Endodermal cell (in vitro differentiated cells): ENCODE measurements around the gene TIMM17A. TPM values are rescaled to one million over a fixed set of nuclear protein-coding genes. Genes with fewer than 3 reads are reported as not detected.

ENCODE experiments used
- DNase-seq: peaks from one replicate; pipeline ENCODE4 v3.0.0-alpha.2; 2017
- H3K27ac ChIP-seq: 2 replicates; pipeline ENCODE4 v1.5.1; 2013; ENCODE audit warnings: mild to moderate bottlenecking, low read depth, low read length, moderate library complexity
- H3K27me3 ChIP-seq: 2 replicates; pipeline ENCODE4 v1.6.1; 2013; ENCODE audit warnings: mild to moderate bottlenecking, low read length, moderate library complexity; ENCODE audit not compliant: insufficient read depth, control insufficient read depth, poor library complexity, severe bottlenecking
- H3K36me3 ChIP-seq: 2 replicates; pipeline ENCODE4 v1.7.0; 2013; ENCODE audit warnings: mild to moderate bottlenecking, low read length, moderate library complexity; ENCODE audit not compliant: control insufficient read depth, insufficient read depth
- H3K4me1 ChIP-seq: one replicate; pipeline ENCODE4 v1.7.0; 2013; ENCODE audit warnings: low read length; ENCODE audit not compliant: control insufficient read depth, insufficient read depth
- H3K4me3 ChIP-seq: 2 replicates; pipeline ENCODE4 v1.5.1; 2013; ENCODE audit warnings: mild to moderate bottlenecking, low read length, moderate library complexity
- H3K9ac ChIP-seq: 2 replicates; pipeline ENCODE4 v1.6.1; 2013; ENCODE audit warnings: mild to moderate bottlenecking, low read length, moderate library complexity; ENCODE audit not compliant: poor library complexity, severe bottlenecking; ENCODE audit errors: extremely low read depth
- H3K9me3 ChIP-seq: 2 replicates; pipeline ENCODE4 v1.6.1; 2013; ENCODE audit warnings: mild to moderate bottlenecking, low read length, moderate library complexity; ENCODE audit not compliant: control insufficient read depth
- H3K27ac Mint-ChIP-seq: 2 replicates; pipeline ENCODE4 v1.8.0; 2020; ENCODE audit warnings: mixed read lengths
- H3K27me3 Mint-ChIP-seq: 2 replicates; pipeline ENCODE4 v1.8.0; 2021; ENCODE audit warnings: mild to moderate bottlenecking, mixed read lengths; ENCODE audit not compliant: insufficient read depth
- H3K36me3 Mint-ChIP-seq: 2 replicates; pipeline ENCODE4 v1.8.0; 2020; ENCODE audit warnings: low read depth, mixed read lengths
- H3K4me1 Mint-ChIP-seq: 2 replicates; pipeline ENCODE4 v1.8.0; 2020; ENCODE audit warnings: mixed read lengths
- H3K4me3 Mint-ChIP-seq: 2 replicates; pipeline ENCODE4 v1.8.0; 2020; ENCODE audit warnings: mild to moderate bottlenecking, moderate library complexity, mixed read lengths
- H3K9me3 Mint-ChIP-seq: 2 replicates; pipeline ENCODE4 v1.8.0; 2020; ENCODE audit warnings: mild to moderate bottlenecking, mixed read lengths
- CTCF ChIP-seq: fragments of 200-600 bp; sonication (generic); conservative IDR thresholded peaks from 2 replicates; pipeline ENCODE4 v1.5.0; 2021; ENCODE audit warnings: antibody characterized with exemption, mild to moderate bottlenecking
- WGBS, 2 experiments: methylation state at CpG; one replicate each; pipeline versions ENCODE4 v1.1.5 to v1.1.7; 2013; ENCODE audit warnings: missing lambda C conversion rate in 2 of 2, mixed read lengths in 1 of 2; ENCODE audit not compliant: insufficient coverage in 1 of 2, insufficient read length in 1 of 2; 5-methylcytosine and 5-hydroxymethylcytosine counted together
- total RNA-seq, 2 donors: library from RNA; stranded (reverse); fragmentation: NEBNext Ultra II Directional in 1 of 2; extraction: Animal tissue kit (Norgen Biotek cat#: 25700) in 1 of 2; gene quantifications; 2 replicates in 1 of 2; 3 replicates in 1 of 2; pipeline ENCODE4 v1.2.1, GENCODE V29; 2021

The TIMM17A gene
- total RNA-seq, 2 donors from 2014 or later: 41.7 to 47.4 TPM

DNA sequence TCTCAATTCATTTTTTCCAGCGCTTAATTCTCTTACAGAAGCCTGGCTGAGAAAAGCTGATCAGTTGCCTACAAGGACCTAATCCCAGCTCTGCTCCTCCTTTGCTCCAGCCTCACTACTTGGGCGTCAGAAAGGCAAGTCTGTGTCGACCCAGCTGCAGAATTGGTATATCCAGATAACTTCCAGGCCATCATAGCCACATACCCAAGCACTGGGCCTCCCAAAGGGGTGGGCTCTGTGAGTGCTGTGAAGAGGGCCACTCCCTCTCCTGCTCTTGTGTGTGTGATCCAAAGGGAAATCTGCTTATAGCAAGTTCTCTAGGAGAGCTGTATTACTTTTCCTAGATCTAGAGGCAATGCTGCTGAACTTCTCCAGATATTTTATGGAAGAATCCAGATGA is 27.0 kb upstream of the TIMM17A start:
- TF ChIP-seq CTCF: no peak
- Mint-ChIP-seq H3K9me3 (no peaks in the 10 kb centered on the region), H3K27ac (no peak overlapping the region), H3K27me3 (no peaks in the 10 kb centered on the region), H3K4me1 (no peaks in the 10 kb centered on the region), H3K36me3 (no peaks in the 10 kb centered on the region), H3K4me3 (no peak overlapping the region)
- Histone ChIP-seq H3K27ac (no peak overlapping the region), H3K4me3 (no peak overlapping the region), H3K27me3 (no peaks in the 10 kb centered on the region), H3K9ac (no peak overlapping the region), H3K9me3 (no peaks in the 10 kb centered on the region), H3K36me3 (no peaks in the 10 kb centered on the region), H3K4me1 (no peaks in the 10 kb centered on the region)
- WGBS, 2 experiments: 85 to 89% methylated on average over 3 of the region's 3 CpGs
- DNase-seq: no peak

- 86 to 96% methylated on average over 4 of the region's 4 CpGs for WGBS, 2 experiments
- no peak overlapping the region for H3K4me3 ChIP-seq
- Mint-ChIP-seq H3K27ac (no peak overlapping the region), H3K9me3 (no peaks in the 10 kb centered on the region), H3K36me3 (no peaks in the 10 kb centered on the region), H3K4me3 (no peak overlapping the region), H3K4me1 (no peaks in the 10 kb centered on the region), H3K27me3 (peaks cover 8% of the 10 kb centered on the region)
- TF ChIP-seq CTCF: no peak
- H3K36me3 ChIP-seq: no peaks in the 10 kb centered on the region
- H3K27ac ChIP-seq: no peak overlapping the region
- H3K9ac ChIP-seq: no peak overlapping the region
- no peaks in the 10 kb centered on the region for H3K9me3 ChIP-seq
- DNase-seq: no peak
- H3K4me1 ChIP-seq: no peaks in the 10 kb centered on the region
- H3K27me3 ChIP-seq: peaks cover 13% of the 10 kb centered on the region
These were observed 25.2 kb upstream of the TIMM17A start for GRCh38 chr1:201930137-201930536.

GRCh38 chr1:201930803-201931202 is 24.5 kb upstream of the TIMM17A start:
- H3K9me3 ChIP-seq: no peaks in the 10 kb centered on the region
- no peak overlapping the region for H3K27ac ChIP-seq
- H3K4me3 ChIP-seq: no peak overlapping the region
- peaks cover 13% of the 10 kb centered on the region for H3K27me3 ChIP-seq
- no peaks in the 10 kb centered on the region for H3K9me3 Mint-ChIP-seq
- no peak for TF ChIP-seq CTCF
- no peak overlapping the region for H3K4me3 Mint-ChIP-seq
- DNase-seq: no peak
- H3K27me3 Mint-ChIP-seq: peaks cover 8% of the 10 kb centered on the region
- H3K36me3 Mint-ChIP-seq: no peaks in the 10 kb centered on the region
- no peaks in the 10 kb centered on the region for H3K4me1 Mint-ChIP-seq
- no peak overlapping the region for H3K9ac ChIP-seq
- H3K27ac Mint-ChIP-seq: no peak overlapping the region
- 93 to 94% methylated on average over 5 of the region's 5 CpGs for WGBS, 2 experiments
- H3K36me3 ChIP-seq: no peaks in the 10 kb centered on the region
- H3K4me1 ChIP-seq: no peaks in the 10 kb centered on the region
